Measurements from ENCODE around the gene ADARB1. TPM values are rescaled to one million over a fixed set of nuclear protein-coding genes. Genes with fewer than 3 reads are reported as not detected.
A peak's percentile ranks its signal among the peaks of the same experiment; 100 is the strongest.

The ADARB1 gene
- total RNA-seq, 1 donor from 2014 or later = 14.0 TPM

DNA sequence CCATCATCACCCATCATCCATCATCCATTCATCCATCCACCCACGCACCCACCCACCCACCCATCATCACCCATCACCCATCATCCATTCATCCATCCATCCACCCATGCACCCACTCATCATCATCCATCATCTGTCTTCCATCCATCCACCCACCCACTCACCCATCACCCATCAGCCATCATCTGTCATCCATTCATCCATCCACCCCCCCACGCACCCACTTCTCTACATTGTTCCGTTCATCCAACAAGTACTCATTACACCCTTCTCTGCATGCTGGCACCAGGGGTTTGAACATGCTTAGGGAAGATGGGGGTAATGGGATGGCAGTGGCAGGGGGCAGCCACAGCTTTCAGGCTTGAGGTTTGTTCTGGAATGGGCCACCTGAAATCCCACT, 82.1 kb downstream of the ADARB1 start:
- Histone ChIP-seq H3K27me3 (ENCODE audit: control insufficient read depth, insufficient read depth, low read length) (no peaks in the 10 kb centered on the region), H3K36me3 (ENCODE audit: control insufficient read depth, insufficient read depth, low read length) (peaks cover 6% of the 10 kb centered on the region), H3K4me3 (ENCODE audit: low read depth, low read length) (no peak overlapping the region)
- DNase-seq (ENCODE audit: low read depth) (no peak), FAIRE-seq (no peak)
- TF ChIP-seq, protein P1, sequence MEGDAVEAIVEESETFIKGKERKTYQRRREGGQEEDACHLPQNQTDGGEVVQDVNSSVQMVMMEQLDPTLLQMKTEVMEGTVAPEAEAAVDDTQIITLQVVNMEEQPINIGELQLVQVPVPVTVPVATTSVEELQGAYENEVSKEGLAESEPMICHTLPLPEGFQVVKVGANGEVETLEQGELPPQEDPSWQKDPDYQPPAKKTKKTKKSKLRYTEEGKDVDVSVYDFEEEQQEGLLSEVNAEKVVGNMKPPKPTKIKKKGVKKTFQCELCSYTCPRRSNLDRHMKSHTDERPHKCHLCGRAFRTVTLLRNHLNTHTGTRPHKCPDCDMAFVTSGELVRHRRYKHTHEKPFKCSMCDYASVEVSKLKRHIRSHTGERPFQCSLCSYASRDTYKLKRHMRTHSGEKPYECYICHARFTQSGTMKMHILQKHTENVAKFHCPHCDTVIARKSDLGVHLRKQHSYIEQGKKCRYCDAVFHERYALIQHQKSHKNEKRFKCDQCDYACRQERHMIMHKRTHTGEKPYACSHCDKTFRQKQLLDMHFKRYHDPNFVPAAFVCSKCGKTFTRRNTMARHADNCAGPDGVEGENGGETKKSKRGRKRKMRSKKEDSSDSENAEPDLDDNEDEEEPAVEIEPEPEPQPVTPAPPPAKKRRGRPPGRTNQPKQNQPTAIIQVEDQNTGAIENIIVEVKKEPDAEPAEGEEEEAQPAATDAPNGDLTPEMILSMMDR (IDR thresholded peaks at IDR 0.05; ENCODE audit: insufficient read depth, low read length, severe bottlenecking) = no peak

DNA sequence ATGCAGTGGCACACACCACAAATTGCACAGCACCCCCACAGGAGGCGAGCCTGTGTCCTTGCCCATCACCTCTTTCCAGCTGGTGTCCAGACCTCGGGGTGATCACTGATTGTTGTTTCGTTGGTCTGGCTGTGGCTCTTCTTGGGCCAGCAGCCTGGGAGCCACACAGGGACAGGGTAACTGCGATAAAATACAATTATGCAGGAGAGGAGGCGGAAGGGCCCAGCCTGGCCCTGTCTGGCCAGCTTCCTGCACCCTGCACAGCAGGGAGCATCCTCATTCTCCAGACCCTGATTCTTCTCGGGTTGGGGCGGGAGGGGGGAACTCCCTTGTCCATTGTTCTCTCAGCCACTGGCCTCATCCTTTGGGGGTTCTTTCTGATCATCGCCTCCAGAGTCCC, 83.6 kb downstream of the ADARB1 start:
- Histone ChIP-seq H3K36me3 (ENCODE audit: control insufficient read depth, insufficient read depth, low read length) (peaks cover 6% of the 10 kb centered on the region), H3K4me3 (ENCODE audit: low read depth, low read length) (no peak overlapping the region), H3K27me3 (ENCODE audit: control insufficient read depth, insufficient read depth, low read length) (no peaks in the 10 kb centered on the region)
- DNase-seq (ENCODE audit: low read depth) (no peak), FAIRE-seq (no peak)
- TF ChIP-seq, protein P1 (IDR thresholded peaks at IDR 0.05; ENCODE audit: insufficient read depth, low read length, severe bottlenecking) = no peak

DNA sequence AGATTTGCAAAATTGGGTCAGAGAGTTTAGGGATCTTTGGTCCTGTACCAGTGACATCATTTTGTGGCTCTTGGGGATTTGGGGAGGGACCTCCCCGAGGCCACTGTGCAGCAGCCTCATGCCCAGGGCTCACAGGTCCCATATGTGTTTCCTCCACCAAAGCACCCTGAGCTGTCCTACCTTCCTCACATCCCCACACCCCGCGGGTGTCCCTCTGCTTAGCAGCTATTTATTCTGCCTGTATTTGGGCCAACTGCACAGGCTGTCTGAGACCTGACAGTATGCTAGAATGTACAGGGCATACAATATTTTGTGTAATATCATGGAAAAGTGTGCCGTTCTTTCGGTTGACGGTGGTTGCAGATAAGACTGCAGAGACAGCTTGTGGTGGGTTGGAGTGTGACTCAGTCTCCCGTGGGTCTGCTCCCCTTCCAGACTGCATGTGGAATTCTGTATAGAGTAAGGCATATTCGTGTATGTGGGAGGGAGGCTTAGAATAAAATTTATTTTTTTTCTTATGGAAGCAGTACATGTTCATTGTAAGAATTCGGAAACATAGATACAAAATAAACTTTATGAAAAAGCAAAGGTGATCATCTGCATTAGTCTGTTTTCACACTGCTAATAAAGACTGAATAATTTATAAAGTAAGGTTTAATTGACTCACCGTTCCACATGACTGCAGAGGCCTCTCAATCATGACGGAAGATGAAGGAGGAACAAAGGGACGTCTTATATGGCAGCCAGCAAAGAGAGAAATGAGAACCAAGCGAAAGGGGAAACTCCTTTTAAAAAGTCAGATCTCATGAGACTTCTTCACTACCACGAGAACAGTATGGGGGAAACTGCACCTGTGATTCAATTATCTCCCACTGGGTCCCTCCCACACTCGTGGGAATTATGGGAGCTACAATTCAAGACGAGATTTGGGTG, 84.4 kb downstream of the ADARB1 start:
- H3K4me3 ChIP-seq (ENCODE audit: low read depth, low read length) = no peak overlapping the region
- H3K27me3 ChIP-seq (ENCODE audit: control insufficient read depth, insufficient read depth, low read length) = no peaks in the 10 kb centered on the region
- no peak for DNase-seq (ENCODE audit: low read depth)
- FAIRE-seq = no peak
- TF ChIP-seq, protein P1 (IDR thresholded peaks at IDR 0.05; ENCODE audit: insufficient read depth, low read length, severe bottlenecking) = no peak
- peaks cover 6% of the 10 kb centered on the region for H3K36me3 ChIP-seq (ENCODE audit: control insufficient read depth, insufficient read depth, low read length)

DNA sequence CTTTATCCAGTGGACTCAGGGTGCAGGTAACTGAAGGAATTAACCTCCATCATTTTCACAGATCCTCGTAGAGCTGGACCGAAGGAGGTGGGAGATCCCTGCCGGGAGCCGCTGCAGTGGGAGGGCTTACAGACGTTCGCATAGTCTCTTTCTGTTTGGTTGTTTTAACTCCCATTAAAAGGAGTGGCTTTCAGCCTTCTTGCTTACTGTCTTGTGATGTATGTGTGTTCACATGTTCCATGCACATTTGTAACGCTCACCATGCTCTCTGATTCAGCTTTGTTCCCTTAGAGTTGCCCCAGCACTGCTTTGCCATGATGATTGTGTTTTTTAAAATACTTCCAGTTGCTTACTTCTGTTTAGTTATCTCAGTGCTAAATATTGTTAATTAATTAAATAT, 85.8 kb downstream of the ADARB1 start:
- TF ChIP-seq, protein P1 (IDR thresholded peaks at IDR 0.05; ENCODE audit: insufficient read depth, low read length, severe bottlenecking) = no peak
- no peak overlapping the region for H3K4me3 ChIP-seq (ENCODE audit: low read depth, low read length)
- H3K36me3 ChIP-seq (ENCODE audit: control insufficient read depth, insufficient read depth, low read length) = peaks cover 6% of the 10 kb centered on the region
- peak; percentile 43 for FAIRE-seq
- H3K27me3 ChIP-seq (ENCODE audit: control insufficient read depth, insufficient read depth, low read length) = no peaks in the 10 kb centered on the region
- DNase-seq (ENCODE audit: low read depth) = no peak

DNA sequence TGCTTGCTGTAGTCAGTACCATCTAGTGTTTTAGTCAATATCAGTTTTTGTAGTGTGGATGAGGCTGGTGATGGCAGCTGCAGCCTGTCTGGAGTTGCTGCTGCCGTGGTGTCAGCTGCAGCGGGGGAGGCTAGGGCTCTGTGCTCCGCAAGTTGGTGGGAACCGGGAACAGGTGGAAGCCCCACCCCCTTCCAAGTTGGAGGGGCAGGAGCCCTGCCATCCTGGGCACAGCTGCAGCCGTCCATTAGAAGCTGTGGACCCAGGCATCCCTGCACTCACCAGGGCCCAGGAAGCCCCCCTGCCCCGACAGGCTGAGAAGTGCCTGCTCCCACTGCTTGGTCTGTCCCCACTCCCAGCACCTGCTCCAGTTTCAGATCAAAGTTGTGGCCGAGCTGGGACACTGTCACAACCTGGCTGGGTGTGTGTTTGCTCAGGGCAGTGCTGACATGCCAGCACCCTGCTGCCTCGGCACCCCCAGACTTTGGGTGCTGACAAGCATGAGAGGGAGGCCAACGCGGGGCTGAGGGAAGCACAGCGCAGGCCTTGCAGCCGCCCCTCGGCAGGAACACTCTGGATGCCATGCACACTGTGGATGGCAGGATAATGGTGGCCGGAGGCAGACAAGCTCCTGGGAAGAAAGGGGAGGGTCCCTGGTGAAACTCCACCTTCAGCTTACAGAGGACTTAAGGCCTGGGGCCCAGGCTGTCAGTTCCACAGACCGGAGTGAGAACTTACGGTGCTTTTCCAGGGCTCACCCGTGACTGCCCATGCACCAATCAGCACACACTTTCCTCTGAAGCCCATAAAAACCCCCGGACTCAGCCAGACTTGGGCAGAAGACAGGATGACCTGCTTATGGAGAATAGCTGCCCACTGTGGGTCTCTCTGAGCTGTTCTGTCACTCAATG, 86.9 kb downstream of the ADARB1 start:
- TF ChIP-seq, protein P1 (IDR thresholded peaks at IDR 0.05; ENCODE audit: insufficient read depth, low read length, severe bottlenecking) = no peak

More for the DNA sequence above, 86.9 kb downstream of the ADARB1 start:
- DNase-seq (ENCODE audit: low read depth) = no peak
- no peaks in the 10 kb centered on the region for H3K27me3 ChIP-seq (ENCODE audit: control insufficient read depth, insufficient read depth, low read length)
- no peak for FAIRE-seq
- H3K36me3 ChIP-seq (ENCODE audit: control insufficient read depth, insufficient read depth, low read length) = peaks cover 6% of the 10 kb centered on the region
- no peak overlapping the region for H3K4me3 ChIP-seq (ENCODE audit: low read depth, low read length)

Data from bronchial epithelial cell (primary cell).